GM10266 (cell line): ENCODE results near the gene TNFRSF19.

Source experiments
- DNase-seq: peaks from one replicate; pipeline ENCODE4 v3.0.0; 2012; ENCODE audit errors: extremely low spot score
- CTCF ChIP-seq: IDR thresholded peaks from 2 replicates; pipeline ENCODE4 v1.5.1; 2012; ENCODE audit warnings: mild to moderate bottlenecking, low read depth; ENCODE audit not compliant: control insufficient read depth, insufficient read depth; ENCODE audit errors: missing control alignments

The TNFRSF19 gene

DNA sequence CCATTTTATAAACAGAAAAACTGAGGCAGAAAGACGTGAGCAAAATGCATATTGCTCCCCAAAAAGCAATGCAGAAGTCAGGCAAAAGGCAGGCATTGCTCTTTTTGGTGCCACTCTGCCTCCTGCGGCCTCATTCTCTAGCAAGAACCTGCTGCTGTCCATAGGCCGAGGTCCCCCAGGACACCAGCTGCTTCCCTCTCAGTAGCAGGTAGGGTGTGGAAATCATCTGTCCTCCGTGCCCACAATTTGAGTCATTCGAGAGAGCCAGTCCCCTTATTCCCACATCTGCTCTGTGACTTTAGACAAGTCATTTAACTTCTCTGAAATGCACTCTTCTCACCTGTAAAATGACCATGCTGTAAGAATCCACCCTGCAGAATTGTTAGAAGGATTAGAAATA, 50.0 kb downstream of the TNFRSF19 start:
- no peak for TF ChIP-seq CTCF

DNA sequence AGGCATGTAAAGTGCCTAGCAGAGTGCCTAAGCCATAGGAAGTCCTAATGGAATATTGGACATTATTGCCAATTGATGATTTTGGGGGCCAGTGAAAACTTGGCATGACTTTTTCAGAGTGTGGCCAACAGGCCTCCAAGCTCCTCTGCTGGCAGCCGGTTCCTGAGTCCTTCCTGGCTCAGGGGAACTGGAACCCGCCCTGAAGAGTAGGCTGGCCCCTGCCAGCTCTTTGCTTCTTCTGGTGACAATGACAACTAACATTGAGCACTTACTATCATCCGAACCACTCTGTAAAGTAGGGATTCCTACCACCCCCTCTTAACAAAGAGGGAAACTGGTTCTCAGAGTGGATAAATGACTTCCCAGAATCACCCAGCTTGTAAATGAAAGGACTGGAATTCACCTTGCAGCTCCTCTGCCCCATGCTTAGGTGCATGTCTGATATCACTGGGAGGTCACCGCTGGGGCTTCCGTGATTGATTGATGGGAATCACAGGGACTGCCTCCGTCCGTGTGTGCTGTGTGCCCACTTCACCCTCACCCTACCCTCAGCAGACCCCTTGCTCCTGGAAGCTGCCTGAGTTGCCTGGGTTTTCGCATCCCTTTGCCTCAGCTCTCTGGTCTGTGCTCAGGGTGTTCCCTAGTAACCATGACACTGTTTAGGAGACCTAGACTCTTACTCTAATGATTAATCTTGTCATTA, 50.6 kb downstream of the TNFRSF19 start:
- DNase-seq: no peak
- no peak for TF ChIP-seq CTCF

More for the DNA sequence above, 50.0 kb downstream of the TNFRSF19 start:
- no peak for DNase-seq

DNA sequence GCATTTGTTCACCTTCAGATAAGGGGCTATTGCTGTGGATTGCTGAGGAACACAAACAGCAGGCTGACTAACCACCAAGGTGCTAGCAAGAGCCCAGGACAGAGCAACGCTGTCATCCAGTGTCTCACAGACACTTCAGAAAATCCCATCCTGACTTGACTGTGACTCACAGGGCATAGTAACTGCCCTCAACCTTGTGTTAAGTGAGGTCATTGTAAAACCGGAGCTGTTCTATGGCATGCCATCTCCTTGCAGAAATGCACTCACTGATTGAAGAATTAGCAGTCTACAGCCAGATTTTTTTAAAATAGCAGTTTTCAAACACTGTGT, 51.1 kb downstream of the TNFRSF19 start:
- TF ChIP-seq CTCF: no peak
- DNase-seq: no peak

DNA sequence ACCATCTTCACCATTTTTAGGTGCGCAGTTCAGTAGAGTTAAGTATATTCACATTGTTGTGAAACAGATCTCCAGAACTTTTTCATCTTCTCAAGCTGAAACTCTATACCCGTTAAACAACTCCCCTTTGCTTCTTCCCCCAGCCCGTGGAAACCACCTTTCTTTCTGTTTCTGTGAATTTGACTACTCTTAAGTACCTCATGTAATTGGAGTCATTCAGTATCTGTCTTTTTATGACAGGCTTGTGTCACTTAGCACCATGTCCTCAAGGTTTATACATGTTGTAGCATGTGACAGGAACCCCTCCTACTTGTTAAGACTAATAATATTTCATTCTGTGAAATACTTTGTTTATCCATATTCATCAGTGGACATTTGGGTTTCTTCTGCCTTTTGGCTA, 52.8 kb downstream of the TNFRSF19 start:
- TF ChIP-seq CTCF: no peak

DNA sequence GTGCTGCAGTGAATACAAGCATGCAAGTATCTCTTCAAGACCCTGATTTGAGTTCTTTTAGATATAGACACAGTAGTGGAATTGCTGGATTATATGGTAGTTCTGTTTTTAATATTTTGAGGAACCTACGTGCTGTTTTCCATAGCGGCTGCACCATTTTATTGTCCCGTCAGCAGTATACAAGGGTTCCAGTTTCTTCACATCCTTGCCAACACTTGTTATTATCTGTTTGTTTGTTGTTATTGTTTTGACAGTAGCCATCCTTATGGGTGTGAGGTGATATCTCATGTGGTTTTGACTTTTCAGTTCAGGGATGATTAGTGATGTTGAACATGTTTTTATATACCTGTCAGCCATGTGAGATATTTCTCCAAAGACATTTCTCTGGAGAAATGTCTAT, 53.2 kb downstream of the TNFRSF19 start:
- no peak for DNase-seq
- TF ChIP-seq CTCF: no peak

More for the DNA sequence above, 52.8 kb downstream of the TNFRSF19 start:
- no peak for DNase-seq

GRCh38 chr13:23626700-23627099, 56.5 kb downstream of the TNFRSF19 start:
- no peak for TF ChIP-seq CTCF
- no peak for DNase-seq

GRCh38 chr13:23627410-23627809, 57.2 kb downstream of the TNFRSF19 start:
- DNase-seq: no peak
- no peak for TF ChIP-seq CTCF
